ENCODE results near the gene CFAP299.

The CFAP299 gene

DNA sequence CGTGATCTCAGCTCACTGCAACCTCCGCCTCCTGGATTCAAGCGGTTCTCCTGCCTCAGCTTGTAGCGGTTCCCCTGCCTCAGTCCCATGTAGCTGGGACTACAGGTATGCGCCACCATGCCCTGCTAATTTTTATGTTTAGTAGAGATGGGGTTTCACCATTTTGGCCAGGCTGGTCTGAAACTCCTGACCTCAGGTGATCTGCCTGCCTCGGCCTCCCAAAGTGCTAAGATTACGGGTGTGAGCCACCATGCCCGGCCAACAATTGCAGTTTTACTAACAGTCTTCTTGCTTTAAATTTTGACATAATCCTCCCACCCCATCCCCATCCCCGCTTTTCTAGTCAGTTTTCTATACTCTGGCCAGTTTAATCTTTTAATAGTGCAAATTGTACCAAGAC lies 112.0 kb downstream of the CFAP299 start:
- DNase-seq (ENCODE audit: low read depth in 2 of 2), result no peak

DNA sequence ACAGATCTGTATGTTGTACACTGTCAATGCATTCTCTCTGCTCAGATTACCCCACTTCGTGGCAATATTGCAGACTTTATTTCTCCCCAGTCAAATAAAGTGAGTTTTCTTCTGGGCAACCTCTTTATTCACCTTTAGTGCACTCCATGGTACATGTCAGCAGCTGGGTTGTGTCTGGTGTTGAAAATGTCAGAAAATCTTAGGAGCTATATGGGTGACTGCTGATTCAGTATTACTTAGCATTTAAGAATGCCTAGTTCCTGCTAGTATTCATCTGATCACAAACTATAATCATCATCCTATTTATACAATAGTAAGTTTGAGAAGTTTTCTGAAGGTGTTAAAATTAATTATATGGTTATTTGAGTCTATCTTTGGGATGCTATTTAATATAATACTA lies 112.5 kb downstream of the CFAP299 start:
- DNase-seq (ENCODE audit: low read depth in 2 of 2), result no peak

DNA sequence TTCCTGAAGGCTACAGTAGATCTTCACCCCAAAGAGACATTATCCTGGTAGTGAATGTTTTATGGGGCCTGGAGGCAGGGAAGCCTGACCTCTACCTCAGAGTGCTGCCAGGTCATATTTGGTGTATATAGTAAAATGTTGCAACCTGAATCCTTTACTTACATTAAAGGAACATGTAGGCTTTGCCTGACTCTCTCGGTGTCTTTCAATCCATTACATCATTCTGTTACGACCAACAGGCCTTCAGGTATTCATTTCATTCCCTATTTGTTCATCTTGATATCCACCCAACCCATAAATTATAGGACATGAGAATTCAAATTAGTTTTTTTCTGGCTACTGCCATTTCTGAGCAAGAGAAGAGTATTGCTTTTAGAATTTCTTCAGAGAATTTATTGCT lies 116.5 kb downstream of the CFAP299 start:
- DNase-seq (ENCODE audit: low read depth in 2 of 2), result no peak

DNA sequence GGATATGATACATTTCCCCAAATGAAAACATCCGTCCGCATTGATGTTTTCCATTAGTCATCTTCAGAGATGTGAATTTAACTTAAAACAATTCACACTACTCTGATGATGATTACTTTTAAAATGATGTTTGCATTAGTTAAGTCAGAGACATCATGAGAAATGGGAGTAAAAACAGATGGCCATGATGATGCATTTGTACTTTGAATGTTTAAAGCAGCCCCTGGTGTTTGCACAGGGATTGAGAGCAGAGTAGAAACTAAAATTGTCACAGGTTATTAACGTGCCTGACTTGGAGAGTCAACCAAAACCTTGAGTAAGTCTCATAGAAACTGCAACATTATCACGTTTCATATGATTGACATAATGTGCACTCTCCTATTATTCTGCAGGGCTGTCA lies 117.2 kb downstream of the CFAP299 start:
- DNase-seq (ENCODE audit: low read depth in 2 of 2), result no peak

DNA sequence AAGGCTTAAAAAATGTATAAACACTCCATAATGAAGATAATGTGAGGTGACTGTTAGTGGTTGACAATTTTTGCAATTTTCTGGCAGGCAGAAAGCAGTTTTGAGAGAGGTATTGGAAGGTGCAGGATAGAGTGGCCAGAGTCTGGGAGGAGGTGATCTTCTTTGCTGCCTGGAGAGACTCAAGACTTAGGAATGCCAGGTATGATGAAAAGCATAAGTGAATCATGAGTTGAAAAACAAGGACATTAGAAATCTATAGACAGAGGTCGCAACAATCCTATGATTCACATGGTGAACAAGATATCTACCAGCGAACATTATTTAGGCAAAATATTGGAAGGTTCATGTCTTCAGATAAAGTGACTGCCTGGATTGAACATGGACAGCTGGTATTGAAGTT lies 118.5 kb downstream of the CFAP299 start:
- no peak for DNase-seq (ENCODE audit: low read depth in 2 of 2)

DNA sequence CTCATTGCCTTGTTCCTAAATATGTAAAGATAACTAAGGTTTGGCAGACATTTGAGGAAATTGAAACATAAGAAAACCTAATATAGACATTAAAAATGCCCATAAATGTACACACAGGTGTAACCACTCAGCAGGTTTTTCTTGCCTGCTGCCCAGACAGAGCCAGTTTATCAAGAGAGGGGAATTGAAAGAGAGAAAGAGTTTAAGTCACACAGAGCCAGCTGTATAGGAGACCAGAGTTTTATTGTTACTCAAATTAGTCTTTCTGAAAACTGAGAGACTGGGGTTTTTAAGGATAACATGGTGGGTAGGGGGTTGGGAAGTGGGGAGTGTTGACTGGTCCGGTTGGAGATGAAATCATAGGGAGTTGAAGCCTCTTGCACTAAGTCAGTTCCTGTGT lies 119.0 kb downstream of the CFAP299 start:
- no peak for DNase-seq (ENCODE audit: low read depth in 2 of 2)

DNA sequence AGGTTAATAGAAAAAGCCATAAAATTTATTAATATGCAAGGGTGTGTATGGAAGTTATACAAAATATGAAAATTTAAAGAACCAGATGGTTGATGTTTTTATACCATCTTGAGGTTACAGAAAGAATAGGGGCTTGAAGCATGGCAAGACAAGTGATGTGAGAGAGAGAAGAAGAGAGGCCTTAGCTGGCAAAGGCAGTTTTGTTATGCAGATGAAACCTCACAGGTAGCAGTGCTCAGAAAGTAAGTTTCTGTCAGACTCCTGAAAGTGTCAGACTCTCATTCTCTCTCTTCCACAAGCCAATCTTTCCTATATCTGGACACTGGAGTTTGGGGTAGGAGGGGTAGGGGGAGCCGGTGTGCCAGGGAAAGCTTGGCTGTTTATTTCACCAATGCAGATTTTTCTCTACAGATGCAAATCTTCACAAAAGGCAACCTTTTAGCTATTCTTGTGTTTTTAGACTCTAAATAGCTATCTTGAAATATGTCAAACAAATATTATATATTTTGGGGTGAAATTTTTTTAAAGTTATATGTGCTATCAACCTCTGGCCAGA lies 124.5 kb downstream of the CFAP299 start:
- DNase-seq (ENCODE audit: low read depth in 2 of 2), result no peak

DNA sequence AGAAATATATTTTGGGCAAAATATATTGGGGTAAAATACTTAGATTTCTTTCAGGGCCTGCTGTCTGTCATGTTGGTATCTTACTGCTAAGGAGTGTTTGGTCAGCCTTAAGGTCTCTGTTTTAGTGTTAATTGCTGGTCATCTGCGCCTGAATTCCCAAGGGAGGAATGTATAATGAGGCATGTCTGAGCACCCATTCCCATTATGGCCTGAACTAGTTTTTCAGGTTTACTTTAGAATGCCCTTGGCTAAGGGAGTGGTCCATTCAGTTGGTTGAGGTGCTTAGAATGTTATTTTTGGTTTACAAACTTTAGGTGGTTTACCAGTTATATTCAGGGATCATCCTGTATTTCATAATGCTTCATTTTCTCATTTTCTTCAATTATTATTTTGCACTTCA lies 125.9 kb downstream of the CFAP299 start:
- DNase-seq (ENCODE audit: low read depth in 2 of 2), result no peak

DNA sequence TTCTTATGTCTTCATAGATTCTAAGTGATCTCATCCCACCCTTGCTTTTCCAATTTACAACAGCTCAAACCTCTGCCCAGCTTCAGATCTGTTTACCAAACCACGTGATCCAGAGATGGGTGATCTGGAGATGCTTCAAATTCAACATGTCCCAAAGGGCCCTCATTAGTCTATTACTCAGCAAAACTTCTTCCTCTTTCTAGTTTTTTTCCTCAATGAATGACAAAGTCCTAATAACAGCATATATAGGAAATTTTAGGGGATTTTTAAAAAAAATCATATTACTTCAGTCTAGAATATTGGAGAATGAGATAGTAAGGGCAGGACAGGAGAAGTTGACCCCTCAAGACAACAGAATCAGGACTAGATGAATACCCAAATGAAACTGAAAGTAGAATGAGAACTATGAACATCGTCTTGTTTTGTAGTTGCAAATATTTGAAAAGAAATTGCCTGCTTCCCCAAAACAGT lies 127.1 kb downstream of the CFAP299 start:
- DNase-seq (ENCODE audit: low read depth in 2 of 2), result no peak

DNA sequence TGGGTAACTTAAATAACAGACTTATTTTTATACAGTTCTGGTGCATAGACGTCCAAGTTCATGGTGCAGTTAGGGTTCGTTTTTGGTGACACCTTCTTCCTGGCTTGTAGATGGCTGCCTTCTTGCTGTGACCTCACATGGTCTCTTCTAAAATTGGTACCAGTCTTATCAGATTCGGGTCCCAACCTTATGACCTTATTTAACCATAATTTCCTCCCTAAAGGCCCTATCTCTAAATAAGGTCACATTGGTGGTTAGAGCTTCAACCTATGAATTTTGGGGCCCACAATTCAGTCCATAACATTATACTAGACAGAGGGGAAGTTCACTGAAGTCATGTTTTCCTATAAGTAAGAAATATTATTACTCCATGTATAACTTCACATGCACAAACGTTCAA lies 128.0 kb downstream of the CFAP299 start:
- DNase-seq (ENCODE audit: low read depth in 2 of 2), result no peak

DNA sequence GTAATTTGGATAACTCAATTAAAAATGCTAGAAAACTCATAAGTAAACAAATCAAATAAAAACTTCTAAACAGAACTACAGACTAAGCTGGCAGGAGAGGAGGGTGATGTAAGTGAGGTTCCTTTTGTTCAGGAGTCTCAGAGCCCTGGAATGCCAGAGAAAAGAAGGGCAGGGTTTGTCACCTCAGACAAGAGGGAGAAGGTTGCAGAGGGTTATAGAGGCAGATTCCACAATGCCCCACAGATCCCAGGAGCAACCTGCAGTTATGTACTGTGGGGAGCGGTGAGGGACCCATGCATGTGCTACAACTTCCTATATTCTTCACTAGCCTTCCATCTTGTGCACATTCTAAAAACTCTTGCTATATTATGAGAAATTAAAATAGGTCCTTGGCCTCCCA lies 129.7 kb downstream of the CFAP299 start:
- no peak for DNase-seq (ENCODE audit: low read depth in 2 of 2)

DNA sequence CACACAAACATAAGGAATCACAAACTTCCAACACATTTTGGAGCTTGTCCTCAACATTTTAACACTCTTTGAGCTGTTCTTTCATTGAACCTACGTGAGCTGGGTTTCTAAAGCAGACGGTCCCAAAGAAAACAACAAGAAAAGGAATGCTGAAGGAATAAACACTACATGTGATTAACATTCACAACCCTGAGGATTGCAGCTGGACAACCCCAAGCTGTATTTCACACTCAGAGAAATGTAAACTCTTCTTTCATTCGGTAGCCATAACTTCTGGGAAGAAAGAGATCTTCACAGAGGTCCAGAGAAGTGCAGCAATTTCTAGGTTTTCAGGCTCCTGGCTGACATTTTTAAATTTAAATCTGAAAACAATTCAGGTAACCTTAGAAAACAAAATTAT lies 130.2 kb downstream of the CFAP299 start:
- no peak for DNase-seq (ENCODE audit: low read depth in 2 of 2)

DNA sequence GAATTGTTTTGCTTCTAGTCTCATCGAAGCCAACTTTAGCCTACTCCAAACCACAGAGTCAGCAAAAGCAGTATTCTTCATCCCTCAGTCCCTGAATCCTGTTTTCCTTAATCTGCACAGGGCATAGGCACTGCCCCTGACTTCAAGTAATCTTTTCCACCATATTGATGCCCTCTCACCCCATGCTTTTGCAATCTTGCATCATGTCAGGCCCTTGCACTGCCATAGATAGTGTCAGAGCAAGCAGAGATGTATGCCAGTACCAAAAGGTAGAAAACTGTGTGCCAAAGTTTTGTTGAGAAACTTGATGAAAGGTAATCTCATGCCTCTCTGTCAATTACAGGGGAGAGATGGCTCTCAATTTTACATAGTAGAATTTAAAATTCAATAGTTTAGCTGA lies 131.1 kb downstream of the CFAP299 start:
- no peak for DNase-seq (ENCODE audit: low read depth in 2 of 2)

DNA sequence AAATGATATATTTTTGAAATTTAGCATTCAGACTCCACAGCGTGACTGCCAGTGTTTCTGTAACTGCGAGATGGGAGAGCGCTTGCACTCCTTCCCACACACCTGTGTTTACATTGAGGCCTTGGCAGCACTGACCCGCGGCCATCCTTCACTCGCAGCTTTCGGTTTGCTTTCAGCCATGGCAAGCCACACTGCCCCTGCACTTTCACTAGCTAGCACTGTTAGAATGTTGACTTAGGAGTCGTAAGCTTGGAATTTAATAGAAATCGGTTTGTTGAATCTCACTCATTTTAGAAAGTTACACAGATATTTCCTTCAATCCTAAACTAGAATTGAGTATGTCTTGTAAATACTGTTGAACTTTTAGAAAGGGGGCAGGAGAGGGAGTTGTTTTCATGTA lies 136.2 kb downstream of the CFAP299 start:
- DNase-seq (ENCODE audit: low read depth in 2 of 2), result no peak

DNA sequence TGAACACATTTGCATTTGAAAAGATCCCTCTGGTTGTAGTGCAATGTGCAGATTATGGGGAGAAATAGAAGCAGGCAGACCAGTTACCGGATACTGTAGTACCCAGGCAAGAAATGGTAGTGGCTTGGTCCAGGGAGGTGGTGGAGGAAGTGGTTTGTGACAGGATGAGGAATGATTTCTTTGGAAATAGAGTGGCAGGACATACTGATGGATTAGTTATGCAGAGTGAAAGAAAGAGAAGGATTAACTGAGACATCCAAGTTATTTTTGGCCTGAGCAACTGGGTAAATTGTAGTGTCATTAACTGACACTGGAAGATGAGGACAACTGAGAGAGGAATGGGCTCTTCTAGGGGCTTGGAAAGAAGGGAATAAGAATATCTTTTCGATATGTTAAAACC lies 139.7 kb downstream of the CFAP299 start:
- DNase-seq (ENCODE audit: low read depth in 2 of 2), result no peak

DNA sequence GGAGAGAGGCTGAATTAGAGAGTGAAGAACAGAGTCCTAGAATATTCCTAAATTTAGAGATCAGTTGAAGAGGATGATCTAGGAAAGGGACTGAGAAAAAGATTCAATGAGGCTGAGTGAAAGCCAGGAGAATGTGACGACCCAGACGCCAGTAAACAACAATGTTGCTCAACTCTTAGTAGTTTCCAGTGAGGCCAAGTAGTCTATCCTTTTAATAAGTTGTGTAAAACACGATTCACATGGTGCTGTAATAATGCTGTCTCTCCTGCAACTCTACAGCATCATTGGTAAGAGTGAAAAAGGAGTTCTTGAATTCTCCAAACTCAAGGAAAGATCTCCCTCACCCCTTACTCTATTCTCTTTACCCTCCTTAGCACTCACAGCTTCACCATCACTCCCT lies 140.3 kb downstream of the CFAP299 start:
- DNase-seq (ENCODE audit: low read depth in 2 of 2), result no peak

DNA sequence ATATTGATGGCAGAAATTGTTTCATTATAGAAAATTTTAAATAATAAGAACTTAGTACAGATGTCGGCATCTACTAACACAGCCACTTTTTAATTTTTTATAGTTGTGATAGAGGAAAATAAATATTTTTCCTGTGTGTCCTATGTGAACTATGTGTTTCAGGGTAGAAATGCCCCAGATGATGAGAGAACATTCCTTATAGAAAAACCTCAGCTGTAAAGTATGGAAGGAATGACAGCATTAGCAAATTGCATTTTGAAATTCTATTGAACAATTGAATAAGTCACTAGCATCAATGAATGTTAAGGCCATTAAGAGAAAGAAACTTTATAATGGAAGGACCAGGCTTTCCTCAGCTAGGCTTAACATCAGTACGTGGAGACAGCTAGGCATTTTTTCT lies 149.2 kb downstream of the CFAP299 start:
- DNase-seq (ENCODE audit: low read depth in 2 of 2), result no peak

DNA sequence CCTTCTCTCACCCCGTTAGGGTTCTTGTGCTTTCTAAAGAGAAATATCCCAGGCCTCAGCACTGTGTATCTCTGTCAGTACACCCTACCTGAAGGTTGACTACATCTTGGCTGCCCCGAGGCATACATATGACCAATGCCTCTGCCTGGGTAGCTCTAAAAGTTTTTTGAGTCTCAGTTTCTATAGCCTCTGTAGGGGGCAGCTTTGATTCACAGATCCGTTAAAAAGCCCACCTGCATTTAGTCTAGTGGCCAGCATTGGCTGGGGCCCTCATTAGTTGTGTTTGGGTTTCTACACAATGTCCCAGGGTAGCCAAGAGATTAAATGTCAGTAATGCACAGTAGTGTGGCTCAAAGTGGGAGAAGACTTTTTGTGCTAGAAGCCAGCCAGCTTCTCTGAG lies 151.1 kb downstream of the CFAP299 start:
- DNase-seq (ENCODE audit: low read depth in 2 of 2), result no peak

DNA sequence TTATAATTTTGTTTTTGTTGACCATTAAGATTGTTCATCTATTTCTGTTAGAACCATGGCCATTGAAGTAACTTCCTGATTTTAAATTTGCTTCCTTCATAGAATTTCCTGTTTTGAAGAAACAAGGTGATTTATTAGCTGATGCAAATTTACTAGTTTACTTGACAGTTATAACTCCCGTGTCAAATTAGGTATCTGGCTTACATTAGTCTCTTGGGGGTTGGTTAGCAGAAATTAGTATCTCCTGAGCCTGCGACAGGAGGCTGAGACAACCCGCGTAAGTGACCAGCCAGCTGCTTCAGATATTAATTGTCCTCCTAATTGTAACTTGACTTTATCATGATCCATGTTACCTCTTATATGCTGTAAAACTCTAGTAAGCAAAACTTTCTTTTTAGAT lies 154.3 kb downstream of the CFAP299 start:
- DNase-seq (ENCODE audit: low read depth in 2 of 2), result no peak

DNA sequence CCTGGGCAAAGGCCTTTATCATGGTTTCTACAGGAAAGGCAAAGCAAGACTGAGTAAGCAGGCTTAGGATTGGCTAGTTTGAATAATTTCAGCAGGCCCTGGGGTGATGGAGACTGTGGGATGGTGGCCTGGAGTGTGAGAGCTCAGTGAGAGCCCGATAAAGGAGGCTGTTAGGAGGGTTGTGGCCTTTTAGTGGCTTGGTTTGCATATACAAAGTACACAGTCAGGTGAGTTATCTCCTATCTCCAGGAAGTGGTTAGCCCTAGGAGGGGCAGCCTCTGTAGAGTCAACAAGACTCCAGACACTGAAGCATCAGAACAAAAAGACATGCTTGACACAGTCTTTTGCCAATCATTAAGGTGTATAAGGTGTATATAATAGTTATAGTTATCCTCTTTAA lies 157.2 kb downstream of the CFAP299 start:
- DNase-seq (ENCODE audit: low read depth in 2 of 2), result no peak

DNA sequence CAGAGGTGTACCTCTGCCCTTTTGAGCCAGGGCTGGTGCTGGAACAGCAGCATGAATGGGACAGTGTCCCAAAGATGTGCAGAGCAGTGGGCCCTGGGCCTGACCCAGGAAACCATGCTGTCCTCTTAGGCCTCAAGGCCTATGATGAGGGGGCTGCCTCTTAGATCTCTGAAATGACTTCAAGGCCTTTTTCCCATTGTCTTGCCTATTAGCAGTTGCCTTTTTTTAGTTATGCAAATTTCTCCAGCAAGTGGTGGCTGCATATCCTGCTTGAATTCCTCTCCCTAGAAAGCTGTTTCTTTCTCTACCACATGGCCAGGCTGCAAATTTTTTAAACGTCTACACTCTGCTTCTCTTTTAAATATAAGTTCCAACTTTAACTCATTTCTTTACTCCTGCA lies 160.3 kb downstream of the CFAP299 start:
- DNase-seq (ENCODE audit: low read depth in 2 of 2), result no peak

DNA sequence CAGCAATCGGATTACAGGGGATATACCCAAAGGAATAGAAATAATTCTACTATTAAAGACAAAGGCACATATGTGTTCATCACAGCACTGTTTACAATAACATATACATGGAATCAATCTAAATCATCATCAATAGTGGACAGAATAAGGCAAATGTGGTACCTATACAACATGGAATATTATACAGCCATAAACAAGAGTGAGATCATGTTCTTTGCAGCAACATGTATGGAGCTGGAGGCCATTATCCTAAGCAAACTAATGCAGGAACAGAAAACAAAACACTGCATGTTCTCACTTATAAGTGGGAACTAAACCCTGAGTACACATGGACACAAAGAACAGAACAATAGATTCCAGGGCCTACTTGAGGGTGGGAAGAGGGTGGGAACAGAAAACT lies 163.2 kb downstream of the CFAP299 start:
- no peak for DNase-seq (ENCODE audit: low read depth in 2 of 2)

DNA sequence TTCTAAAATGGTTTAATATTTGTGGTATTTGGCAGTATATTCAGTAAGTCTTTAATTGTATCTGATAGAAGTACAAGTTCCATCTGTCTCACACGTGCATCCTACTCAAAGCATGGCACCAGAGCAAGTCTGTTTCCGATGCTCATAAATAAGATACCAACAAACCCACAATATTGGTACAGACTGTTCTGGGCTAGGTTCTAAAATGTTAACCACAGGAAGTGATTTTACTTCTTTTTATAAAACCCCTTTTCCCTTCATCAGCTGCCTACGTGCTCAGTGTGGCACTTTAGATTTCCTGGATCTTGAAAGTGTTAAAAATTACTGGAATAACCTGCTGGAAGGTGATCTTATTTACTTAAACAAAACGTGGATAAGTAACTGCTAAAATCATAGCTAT lies 165.1 kb downstream of the CFAP299 start:
- no peak for DNase-seq (ENCODE audit: low read depth in 2 of 2)

DNA sequence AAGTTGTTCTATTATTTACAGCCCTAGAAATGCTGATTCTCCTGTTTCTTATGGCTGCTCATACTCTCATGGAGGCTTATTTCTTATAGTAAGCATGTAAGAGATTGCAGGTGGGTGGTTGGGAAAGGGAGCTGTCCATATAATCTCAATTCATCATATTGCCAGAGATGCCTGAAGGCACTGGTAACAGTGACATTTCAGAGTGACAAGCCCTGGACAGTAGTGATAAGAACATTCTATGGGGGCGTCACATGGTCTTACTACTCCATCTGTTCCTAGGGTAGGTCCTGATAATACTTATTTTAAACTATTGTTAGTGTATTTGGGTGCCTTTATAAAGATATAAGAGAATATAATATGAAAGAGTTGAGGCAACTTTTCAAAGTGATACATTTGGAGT lies 171.5 kb downstream of the CFAP299 start:
- no peak for DNase-seq (ENCODE audit: low read depth in 2 of 2)

DNA sequence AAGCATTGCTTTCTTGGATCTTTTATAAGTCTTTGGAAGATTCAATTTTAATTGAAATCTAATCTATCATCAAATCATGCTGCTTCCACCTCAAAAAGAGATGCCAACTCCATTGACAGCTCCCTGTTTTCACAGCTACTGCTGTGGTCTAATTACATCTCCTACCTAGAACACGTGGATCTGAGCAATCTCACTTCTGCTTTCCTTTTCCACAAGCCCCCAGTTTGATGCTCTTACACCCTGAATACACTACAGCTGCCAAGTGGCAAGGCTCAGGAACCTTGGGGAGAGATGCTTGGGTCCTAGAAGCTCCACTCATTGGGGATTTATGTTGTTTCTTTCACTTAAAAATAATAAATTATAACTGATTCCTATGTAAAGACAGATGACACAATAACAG lies 172.0 kb downstream of the CFAP299 start:
- DNase-seq (ENCODE audit: low read depth in 2 of 2), result no peak

Measured in stimulated activated CD4-positive, alpha-beta T cell treated with anti-CD3 and anti-CD28 coated beads, Interleukin-15, amount 100 ng/mL, for 48 hours (primary cell).